Omental fat pad (tissue), 4 donors: Measurements from ENCODE around the gene MORN1. TPM values are rescaled to one million over a fixed set of nuclear protein-coding genes. Genes with fewer than 3 reads are reported as not detected.

Experiments used
- ATAC-seq: fragments of 150-250 bp; one replicate; pipeline ENCODE4 v1.9.1; 2016; ENCODE audit warnings: mild to moderate bottlenecking, moderate library complexity; ENCODE audit not compliant: low FRiP score
- DNase-seq: peaks from one replicate; pipeline ENCODE4 v3.0.0-alpha.2; 2019; ENCODE audit warnings: low spot score
- CTCF ChIP-seq, 3 donors: fragments of 450-650 bp; IDR thresholded peaks; one replicate each; pipeline ENCODE4 v1.5.1; 2016 to 2017; ENCODE audit warnings: antibody characterized with exemption in 3 of 3, mild to moderate bottlenecking in 3 of 3, moderate library complexity in 2 of 3
- total RNA-seq, 4 donors: library from RNA; depleted of rRNA; stranded (reverse); fragments of >200 nt; gene quantifications; one replicate each; pipeline ENCODE4 v1.1.0, GENCODE V29; 2016

Gene MORN1
- total RNA-seq, 4 donors from 2014 or later = 4.0 to 9.1 (median 6.4) TPM

- ATAC-seq (no peak), DNase-seq (no peak)
- TF ChIP-seq CTCF (IDR thresholded peaks at IDR 0.05) = no peak
Measured at GRCh38 chr1:2405588-2406295, 14.4 kb upstream of the MORN1 start.

- DNase-seq (no peak), ATAC-seq (no peak)
- TF ChIP-seq CTCF (IDR thresholded peaks at IDR 0.05) = no peak
Measured at GRCh38 chr1:2404890-2405511, 13.6 kb upstream of the MORN1 start.

GRCh38 chr1:2404142-2404889 lies 13.0 kb upstream of the MORN1 start:
- no peak for TF ChIP-seq CTCF (IDR thresholded peaks at IDR 0.05)
- ATAC-seq = no peak
- DNase-seq = no peak

- DNase-seq = no peak
- ATAC-seq = no peak
- no peak for TF ChIP-seq CTCF (IDR thresholded peaks at IDR 0.05)
Measured at GRCh38 chr1:2403273-2403672, 11.9 kb upstream of the MORN1 start.

- ATAC-seq (no peak), DNase-seq (no peak)
- TF ChIP-seq CTCF (IDR thresholded peaks at IDR 0.05) = no peak
Measured at GRCh38 chr1:2402420-2402819, 11.1 kb upstream of the MORN1 start.

GRCh38 chr1:2400950-2401649 lies 9.7 kb upstream of the MORN1 start:
- TF ChIP-seq CTCF (IDR thresholded peaks at IDR 0.05) = no peak
- ATAC-seq = no peak
- no peak for DNase-seq
